ENCODE data around the gene GNAI1. TPM values are rescaled to one million over a fixed set of nuclear protein-coding genes. Genes with fewer than 3 reads are reported as not detected.

Gene GNAI1
- 25.9 and 56.9 TPM in 2 replicates for total RNA-seq

GRCh38 chr7:80134536-80135308 is at the start of gene GNAI1:
Gene GNAI1, plus strand, starts transcription at chr7:80134831. Its CDS starts 330 bp downstream, at chr7:80135161.

